Measurements from ENCODE around the gene SGPP1. TPM values are rescaled to one million over a fixed set of nuclear protein-coding genes. Genes with fewer than 3 reads are reported as not detected.
"Not testable (repeated sequence)": the region's sequence is repeated elsewhere in the genome, so short reads cannot be mapped to it uniquely, and the experiment has no call there.

The SGPP1 gene
- total and polyA plus RNA-seq, 2 donors (not counting 1 experiment from before 2014, with no cell fraction given) = 25.8 to 42.1 TPM

- Histone ChIP-seq H3K4me3 (replicated peaks in 1 of 4; ENCODE audit: control extremely low read depth in 1 of 4, insufficient read depth in 1 of 4, low read depth in 3 of 4, low read length in 4 of 4) (no peak overlapping the region), H3K27ac (ENCODE audit: insufficient read depth, low read length) (no peak overlapping the region), H4K20me1 (ENCODE audit: control insufficient read depth, extremely low read depth, insufficient read depth, low read length) (no peaks in the 10 kb centered on the region), H3K79me2 (ENCODE audit: control insufficient read depth, insufficient read depth, low read length) (peaks cover 3% of the 10 kb centered on the region), H3K4me2 (ENCODE audit: extremely low read depth, insufficient read depth, low read length) (no peak overlapping the region), H3K36me3 (ENCODE audit: control insufficient read depth, insufficient read depth, low read length) (no peaks in the 10 kb centered on the region), H3K27me3 (ENCODE audit: control insufficient read depth, insufficient read depth, low read length) (no peaks in the 10 kb centered on the region), H3K9ac (ENCODE audit: insufficient read depth, low read length) (no peak overlapping the region), H3K9me3 (ENCODE audit: control insufficient read depth, insufficient read depth, low read depth, low read length) (no peaks in the 10 kb centered on the region), H2AFZ (ENCODE audit: low read length) (no peak overlapping the region), H3K4me1 (ENCODE audit: control insufficient read depth, extremely low read depth, insufficient read depth, low read length) (no peaks in the 10 kb centered on the region)
- no peak for DNase-seq (ENCODE audit: low read depth in 2 of 2)
- TF ChIP-seq EZH2 (IDR thresholded peaks at IDR 0.05; ENCODE audit: low read length, missing control alignments) (no peak), CTCF (conservative IDR thresholded peaks at IDR 0.05 in 1 of 2, IDR thresholded peaks at IDR 0.05 in 1 of 2; ENCODE audit: low read depth in 1 of 2, low read length in 2 of 2) (no peak)
Measured at GRCh38 chr14:63709589-63709988, 18.3 kb downstream of the SGPP1 start.

GRCh38 chr14:63707216-63707615 lies 20.6 kb downstream of the SGPP1 start:
- Histone ChIP-seq H3K27me3 (ENCODE audit: control insufficient read depth, insufficient read depth, low read length) (no peaks in the 10 kb centered on the region), H3K9ac (ENCODE audit: insufficient read depth, low read length) (no peak overlapping the region), H3K27ac (ENCODE audit: insufficient read depth, low read length) (no peak overlapping the region), H3K4me1 (ENCODE audit: control insufficient read depth, extremely low read depth, insufficient read depth, low read length) (no peaks in the 10 kb centered on the region), H3K9me3 (ENCODE audit: control insufficient read depth, insufficient read depth, low read depth, low read length) (no peaks in the 10 kb centered on the region), H3K4me2 (ENCODE audit: extremely low read depth, insufficient read depth, low read length) (no peak overlapping the region), H3K36me3 (ENCODE audit: control insufficient read depth, insufficient read depth, low read length) (no peaks in the 10 kb centered on the region), H3K4me3 (replicated peaks in 1 of 4; ENCODE audit: control extremely low read depth in 1 of 4, insufficient read depth in 1 of 4, low read depth in 3 of 4, low read length in 4 of 4) (no peak overlapping the region), H2AFZ (ENCODE audit: low read length) (no peak overlapping the region), H4K20me1 (ENCODE audit: control insufficient read depth, extremely low read depth, insufficient read depth, low read length) (no peaks in the 10 kb centered on the region), H3K79me2 (ENCODE audit: control insufficient read depth, insufficient read depth, low read length) (peaks cover 3% of the 10 kb centered on the region)
- DNase-seq (ENCODE audit: low read depth in 2 of 2) = no peak
- no peak for TF ChIP-seq CTCF (conservative IDR thresholded peaks at IDR 0.05 in 1 of 2, IDR thresholded peaks at IDR 0.05 in 1 of 2; ENCODE audit: low read depth in 1 of 2, low read length in 2 of 2)

GRCh38 chr14:63705561-63706070 lies 22.2 kb downstream of the SGPP1 start:
- DNase-seq (ENCODE audit: low read depth in 2 of 2) = no peak
- no peaks in the 10 kb centered on the region for H4K20me1 ChIP-seq (ENCODE audit: control insufficient read depth, extremely low read depth, insufficient read depth, low read length)
- no peak overlapping the region for H3K4me2 ChIP-seq (ENCODE audit: extremely low read depth, insufficient read depth, low read length)
- no peaks in the 10 kb centered on the region for H3K36me3 ChIP-seq (ENCODE audit: control insufficient read depth, insufficient read depth, low read length)
- no peaks in the 10 kb centered on the region for H3K9me3 ChIP-seq (ENCODE audit: control insufficient read depth, insufficient read depth, low read depth, low read length)
- H3K4me1 ChIP-seq (ENCODE audit: control insufficient read depth, extremely low read depth, insufficient read depth, low read length) = no peaks in the 10 kb centered on the region
- TF ChIP-seq CTCF (conservative IDR thresholded peaks at IDR 0.05 in 1 of 2, IDR thresholded peaks at IDR 0.05 in 1 of 2; ENCODE audit: low read depth in 1 of 2, low read length in 2 of 2) (no peak), EZH2 (IDR thresholded peaks at IDR 0.05; ENCODE audit: low read length, missing control alignments) (no peak)
- H3K9ac ChIP-seq (ENCODE audit: insufficient read depth, low read length) = no peak overlapping the region
- no peak overlapping the region for H2AFZ ChIP-seq (ENCODE audit: low read length)
- H3K27ac ChIP-seq (ENCODE audit: insufficient read depth, low read length) = no peak overlapping the region
- H3K79me2 ChIP-seq (ENCODE audit: control insufficient read depth, insufficient read depth, low read length) = no peaks in the 10 kb centered on the region
- H3K27me3 ChIP-seq (ENCODE audit: control insufficient read depth, insufficient read depth, low read length) = no peaks in the 10 kb centered on the region
- H3K4me3 ChIP-seq (replicated peaks in 1 of 4; ENCODE audit: control extremely low read depth in 1 of 4, insufficient read depth in 1 of 4, low read depth in 3 of 4, low read length in 4 of 4) = no peak overlapping the region

- not testable (repeated sequence) for H3K4me1 ChIP-seq (ENCODE audit: control insufficient read depth, extremely low read depth, insufficient read depth, low read length); H3K27ac ChIP-seq (ENCODE audit: insufficient read depth, low read length); H3K4me2 ChIP-seq (ENCODE audit: extremely low read depth, insufficient read depth, low read length); H3K36me3 ChIP-seq (ENCODE audit: control insufficient read depth, insufficient read depth, low read length); DNase-seq (ENCODE audit: low read depth in 2 of 2); H3K27me3 ChIP-seq (ENCODE audit: control insufficient read depth, insufficient read depth, low read length); H3K9me3 ChIP-seq (ENCODE audit: control insufficient read depth, insufficient read depth, low read depth, low read length); H2AFZ ChIP-seq (ENCODE audit: low read length); H4K20me1 ChIP-seq (ENCODE audit: control insufficient read depth, extremely low read depth, insufficient read depth, low read length); H3K79me2 ChIP-seq (ENCODE audit: control insufficient read depth, insufficient read depth, low read length); H3K9ac ChIP-seq (ENCODE audit: insufficient read depth, low read length); H3K4me3 ChIP-seq (replicated peaks in 1 of 4; ENCODE audit: control extremely low read depth in 1 of 4, insufficient read depth in 1 of 4, low read depth in 3 of 4, low read length in 4 of 4)
Measured at GRCh38 chr14:63702530-63702929, 25.3 kb downstream of the SGPP1 start.

Measured in fibroblast of lung (primary cell).